HepG2 (cell line): ENCODE data around the gene KCNIP4. TPM values are rescaled to one million over a fixed set of nuclear protein-coding genes. Genes with fewer than 3 reads are reported as not detected.

Experiments used
- ATAC-seq: fragments of 200-7000 bp; cut with Tn5 transposase; 3 replicates; pipeline ENCODE4 v1.9.1; 2020; ENCODE audit warnings: mild to moderate bottlenecking, moderate library complexity
- BruUV-seq: library from RNA; stranded (reverse); fragments of 400-500 nt; replicated peaks from 2 replicates; lab custom pipeline; 2021; lab: Mats Ljungman, UMichigan
- CTCF ChIA-PET: fragments of 300-600 bp; formaldehyde crosslinking; extraction: SDS; loops from one replicate; lab custom pipeline; 2021; ENCODE audit warnings: low total read pairs, inconsistent platforms, low intra/inter-chr PET ratio; lab: Yijun Ruan, JAX
- POLR2A ChIA-PET: fragments of 350-600 bp; sonication (Branson Sonifier 250); formaldehyde crosslinking; loops from one replicate; lab custom pipeline; 2020; ENCODE audit warnings: antibody characterized with exemption, inconsistent platforms; lab: Yijun Ruan, JAX
- DNase-seq: peaks from one replicate; pipeline ENCODE4 v3.0.0-alpha.2; 2015; ENCODE audit warnings: low spot score
- FAIRE-seq: peaks from 3 replicates; lab custom pipeline; 2011; peaks lifted over from hg19 to GRCh38; lab: Jason Lieb, UNC
- H2AFZ ChIP-seq: one replicate; pipeline ENCODE4 v1.6.1; 2011; ENCODE audit warnings: low read length, inconsistent platforms
- H3K27ac ChIP-seq: fragments of 300-600 bp; 3 replicates; pipeline ENCODE4 v1.8.0; 2011; ENCODE audit warnings: mixed run types, mild to moderate bottlenecking, mixed read lengths, low read length, inconsistent platforms; ENCODE audit not compliant: insufficient read depth; ENCODE audit errors: extremely low read length
- H3K27me3 ChIP-seq, 2 experiments: fragments of 200-600 bp in 1 of 2; 2 replicates in 1 of 2; 3 replicates in 1 of 2; pipeline versions ENCODE4 v1.6.0 to v1.8.0; 2011; ENCODE audit warnings: low read length in 2 of 2, mild to moderate bottlenecking in 2 of 2, moderate library complexity in 2 of 2, inconsistent platforms in 1 of 2; ENCODE audit not compliant: insufficient read depth in 2 of 2, control insufficient read depth in 1 of 2
- H3K36me3 ChIP-seq, 2 experiments: fragments of 200-600 bp in 1 of 2; replicated peaks in 1 of 2; 2 replicates in 1 of 2; 3 replicates in 1 of 2; pipeline versions ENCODE4 v1.5.1 to v1.8.0; 2011; ENCODE audit warnings: low read length in 2 of 2, inconsistent platforms in 1 of 2; ENCODE audit not compliant: insufficient read depth in 2 of 2, control insufficient read depth in 1 of 2
- H3K4me1 ChIP-seq: 2 replicates; pipeline ENCODE4 v1.5.1; 2012; ENCODE audit warnings: low read length, inconsistent platforms; ENCODE audit not compliant: insufficient read depth
- H3K4me2 ChIP-seq: 2 replicates; pipeline ENCODE4 v1.6.0; 2011; ENCODE audit warnings: low read depth, low read length, inconsistent platforms
- H3K4me3 ChIP-seq, 3 experiments: fragments of 200-600 bp in 1 of 3; sonication (generic), shearing (Covaris generic) in 1 of 3; replicated peaks in 1 of 3; 2 replicates each; pipeline ENCODE4 v1.5.1; 2011 to 2016; ENCODE audit warnings: low read length in 3 of 3, inconsistent platforms in 2 of 3, low read depth in 2 of 3, mild to moderate bottlenecking in 2 of 3, control low read depth in 1 of 3, mixed read lengths in 1 of 3; ENCODE audit not compliant: insufficient read depth in 1 of 3
- H3K79me2 ChIP-seq: one replicate; pipeline ENCODE4 v1.6.1; 2011; ENCODE audit warnings: low read length, inconsistent platforms; ENCODE audit not compliant: insufficient read depth
- H3K9ac ChIP-seq: 2 replicates; pipeline ENCODE4 v1.6.0; 2011; ENCODE audit warnings: mild to moderate bottlenecking, low read depth, low read length, inconsistent platforms; ENCODE audit not compliant: insufficient read depth
- H3K9me3 ChIP-seq: 2 replicates; pipeline ENCODE4 v1.5.1; 2012; ENCODE audit warnings: mild to moderate bottlenecking, low read length
- H4K20me1 ChIP-seq: 2 replicates; pipeline ENCODE4 v1.6.0; 2011; ENCODE audit warnings: inconsistent platforms, mild to moderate bottlenecking, low read length, moderate library complexity; ENCODE audit not compliant: insufficient read depth
- ATAD3A ChIP-seq: sonication (generic); formaldehyde crosslinking; IDR thresholded peaks from 2 replicates; pipeline ENCODE4 v1.4.0; 2020; ENCODE audit warnings: missing genetic modification reagents
- CBFB ChIP-seq: sonication (generic); formaldehyde crosslinking; IDR thresholded peaks from 2 replicates; pipeline ENCODE4 v1.4.0; 2020; ENCODE audit warnings: missing genetic modification reagents
- HHEX ChIP-seq: IDR thresholded peaks from 2 replicates; pipeline ENCODE4 v1.6.1; 2016; ENCODE audit warnings: control low read depth
- HNF4G ChIP-seq, 2 experiments: sonication (generic) in 1 of 2; formaldehyde crosslinking in 1 of 2; IDR thresholded peaks; 2 replicates each; pipeline versions ENCODE4 v1.4.0 to v1.6.1; 2011 to 2020; ENCODE audit warnings: borderline replicate concordance in 2 of 2, low read depth in 2 of 2, mild to moderate bottlenecking in 2 of 2, low read length in 1 of 2, missing genetic modification reagents in 1 of 2, moderate library complexity in 1 of 2
- HNRNPUL1 ChIP-seq: fragments of 200-400 bp; formaldehyde crosslinking; IDR thresholded peaks from 2 replicates; pipeline ENCODE4 v1.6.1; 2017; ENCODE audit warnings: low read depth, mild to moderate bottlenecking, low read length, moderate library complexity
- TEAD2 ChIP-seq: sonication (generic); formaldehyde crosslinking; IDR thresholded peaks from 2 replicates; pipeline ENCODE4 v1.9.0; 2021; ENCODE audit warnings: missing genetic modification reagents
- XBP1 ChIP-seq: sonication (generic); formaldehyde crosslinking; IDR thresholded peaks from 2 replicates; pipeline ENCODE4 v1.5.0; 2020; ENCODE audit warnings: missing genetic modification reagents
- ZFP36L1 ChIP-seq: sonication (generic); formaldehyde crosslinking; IDR thresholded peaks from 2 replicates; pipeline ENCODE4 v1.8.0; 2022; ENCODE audit warnings: mild to moderate bottlenecking, missing genetic modification reagents, moderate library complexity
- ZNF460 ChIP-seq: sonication (generic); formaldehyde crosslinking; IDR thresholded peaks from 2 replicates; pipeline ENCODE4 v1.5.1; 2020; ENCODE audit warnings: missing genetic modification reagents, mild to moderate bottlenecking, borderline replicate concordance
- WGBS: methylation state at CpG from one replicate; pipeline ENCODE4 v1.1.6; 2017; ENCODE audit warnings: low lambda C conversion rate; 5-methylcytosine and 5-hydroxymethylcytosine counted together
- in situ Hi-C: cut with HindIII; loops from 2 replicates; pipeline ENCODE4 v1.10.0; 2017; ENCODE audit warnings: low pct_unique_long_range_greater_than_20kb; ENCODE audit not compliant: extremely low pct_ligation_motif_present
- intact Hi-C: fragments of 100-400 bp; cut with micrococcal nuclease; formaldehyde crosslinking; loops from one replicate; pipeline ENCODE4 v1.10.0; 2022; ENCODE audit not compliant: unreplicated experiment
- polyA plus RNA-seq, 8 experiments: library from polyadenylated mRNA; depleted of rRNA in 3 of 8; stranded (reverse) in 7 of 8; unstranded in 1 of 8; fragments of >200 nt; fragmentation: Illumina TruSeq in 4 of 8; extraction: Trizol in 4 of 8; gene quantifications; 2 replicates each; pipeline versions ENCODE4 v1.2.1 to v1.2.3, GENCODE V29; 2011 to 2016; ENCODE audit warnings: low read depth in 4 of 8, missing spikeins in 1 of 8, mixed read lengths in 1 of 8; ENCODE audit not compliant: insufficient read depth in 1 of 8
- total RNA-seq, 5 experiments: library from RNA; depleted of rRNA; stranded (reverse); fragments of >200 nt; fragmentation: Illumina TruSeq; extraction: Trizol; gene quantifications; 2 replicates each; pipeline ENCODE4 v1.2.3, GENCODE V29; 2016; ENCODE audit warnings: low read depth in 1 of 5
- TF ChIP-seq, protein P1 (sequence below): sonication (generic); formaldehyde crosslinking; conservative IDR thresholded peaks from 2 replicates; pipeline ENCODE4 v1.4.0; 2020; ENCODE audit warnings: missing genetic modification reagents

Gene KCNIP4
- total and polyA plus RNA-seq, 2 of the 13 experiments (the other 11 are each of a cell fraction or from before 2014, with no cell fraction given): 0.09 TPM; not detected in 1

- intact Hi-C loops: no loop called here
- Histone ChIP-seq H3K4me3 (no peak overlapping the region), H4K20me1 (no peaks in the 10 kb centered on the region), H3K4me2 (no peak overlapping the region), H3K4me1 (no peaks in the 10 kb centered on the region), H3K9ac (no peak overlapping the region), H2AFZ (no peak overlapping the region), H3K79me2 (no peaks in the 10 kb centered on the region), H3K27ac (no peak overlapping the region), H3K36me3 (no peaks in the 10 kb centered on the region), H3K27me3 (no peaks in the 10 kb centered on the region), H3K9me3 (peaks cover 5% of the 10 kb centered on the region)
- in situ Hi-C loops: no loop called here
- DNase-seq (no peak), ATAC-seq (no peak), FAIRE-seq (no peak)
- POLR2A ChIA-PET: no interaction called here
- BruUV-seq: no TSS peak
- CTCF ChIA-PET: no interaction called here
- WGBS: 2% methylated on average over 2 of the region's 2 CpGs
- TF ChIP-seq HNF4G (IDR thresholded peaks at IDR 0.05; ENCODE audit: borderline replicate concordance, low read depth, low read length): no peak
- no peak for TF ChIP-seq HNF4G (CRISPR knock-in tag; IDR thresholded peaks at IDR 0.05; ENCODE audit: borderline replicate concordance, low read depth)
- TF ChIP-seq, protein P1, sequence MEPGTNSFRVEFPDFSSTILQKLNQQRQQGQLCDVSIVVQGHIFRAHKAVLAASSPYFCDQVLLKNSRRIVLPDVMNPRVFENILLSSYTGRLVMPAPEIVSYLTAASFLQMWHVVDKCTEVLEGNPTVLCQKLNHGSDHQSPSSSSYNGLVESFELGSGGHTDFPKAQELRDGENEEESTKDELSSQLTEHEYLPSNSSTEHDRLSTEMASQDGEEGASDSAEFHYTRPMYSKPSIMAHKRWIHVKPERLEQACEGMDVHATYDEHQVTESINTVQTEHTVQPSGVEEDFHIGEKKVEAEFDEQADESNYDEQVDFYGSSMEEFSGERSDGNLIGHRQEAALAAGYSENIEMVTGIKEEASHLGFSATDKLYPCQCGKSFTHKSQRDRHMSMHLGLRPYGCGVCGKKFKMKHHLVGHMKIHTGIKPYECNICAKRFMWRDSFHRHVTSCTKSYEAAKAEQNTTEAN: no peak
- no peak for TF ChIP-seq HNRNPUL1
- no peak for TF ChIP-seq ZNF460 (CRISPR knock-in tag)
- no peak for TF ChIP-seq TEAD2 (CRISPR knock-in tag)
- no peak for TF ChIP-seq XBP1 (CRISPR knock-in tag)
- TF ChIP-seq CBFB: no peak
- no peak for TF ChIP-seq ATAD3A (CRISPR knock-in tag)
- TF ChIP-seq ZFP36L1: no peak
- TF ChIP-seq HHEX (CRISPR knock-in tag): no peak
Observed at GRCh38 chr4:21018817-21019216, 929.8 kb downstream of the KCNIP4 start.
